K562 (cell line): ENCODE data around the gene POLD1. TPM values are rescaled to one million over a fixed set of nuclear protein-coding genes. Genes with fewer than 3 reads are reported as not detected.
A peak's percentile ranks its signal among the peaks of the same experiment; 100 is the strongest.

ENCODE experiments used
- CREM ChIP-seq: IDR thresholded peaks from 2 replicates; pipeline ENCODE4 v1.6.1; 2014; ENCODE audit warnings: antibody characterized with exemption, low read depth
- EHMT2 ChIP-seq: fragments of 450-650 bp; IDR thresholded peaks from 2 replicates; pipeline ENCODE4 v1.6.1; 2018; ENCODE audit warnings: antibody characterized with exemption
- PBX2 ChIP-seq, 2 experiments: IDR thresholded peaks in 1 of 2; conservative IDR thresholded peaks in 1 of 2; 2 replicates each; pipeline ENCODE4 v1.6.1; 2016; ENCODE audit warnings: low read depth in 2 of 2, mild to moderate bottlenecking in 1 of 2, missing compliant biosample characterization in 1 of 2, missing genetic modification characterization in 1 of 2, moderate library complexity in 1 of 2
- PURB ChIP-seq: sonication (generic); formaldehyde crosslinking; IDR thresholded peaks from 2 replicates; pipeline ENCODE4 v1.9.0; 2021; ENCODE audit warnings: low read depth, mild to moderate bottlenecking, missing genetic modification reagents
- ZNF445 ChIP-seq: fragments of 250-450 bp; sonication (Bioruptor Pico); IDR thresholded peaks from 2 replicates; pipeline ENCODE4 v1.4.0; 2020; ENCODE audit warnings: low read depth, mild to moderate bottlenecking, moderate library complexity
- polyA plus RNA-seq, 8 experiments: library from polyadenylated mRNA; depleted of rRNA in 4 of 8; stranded (reverse) in 5 of 8; unstranded in 3 of 8; fragments of >200 nt; fragmentation: Nextera tagmentation in 2 of 8; fragmentation: Illumina TruSeq in 1 of 8; extraction: Ambion mirVana in 2 of 8; extraction: Trizol in 1 of 8; gene quantifications; 2 replicates each; pipeline versions ENCODE4 v1.2.1 to v1.2.3, GENCODE V29; 2011 to 2014; ENCODE audit warnings: inconsistent platforms in 1 of 8, missing spikeins in 1 of 8
- total RNA-seq, 7 experiments: library from RNA; depleted of rRNA in 6 of 7; stranded (reverse); fragments of >200 nt in 6 of 7; fragmentation: Illumina TruSeq in 2 of 7; extraction: Trizol in 2 of 7; gene quantifications; 2 replicates each; pipeline versions ENCODE4 v1.2.1 to v1.2.3, GENCODE V29; 2011 to 2021; ENCODE audit warnings: low replicate concordance in 1 of 7
- TF ChIP-seq, protein P1 (sequence below): fragments of 450-650 bp; IDR thresholded peaks from 2 replicates; pipeline ENCODE4 v1.6.1; 2016; ENCODE audit warnings: mild to moderate bottlenecking, moderate library complexity
- TF ChIP-seq, protein P2 (sequence below): fragments of 200-800 bp; sonication (Bioruptor generic); IDR thresholded peaks from 2 replicates; pipeline ENCODE4 v1.6.1; 2017; ENCODE audit warnings: missing genetic modification characterization, missing compliant biosample characterization

The POLD1 gene
- total and polyA plus RNA-seq, 9 of the 15 experiments (the other 6 are each of a cell fraction or from before 2014, with no cell fraction given): 1.3 to 312 (median 47.8) TPM

GRCh38 chr19:50362656-50363424, 21.3 kb upstream of the POLD1 start (continued):
- TF ChIP-seq, protein P1, sequence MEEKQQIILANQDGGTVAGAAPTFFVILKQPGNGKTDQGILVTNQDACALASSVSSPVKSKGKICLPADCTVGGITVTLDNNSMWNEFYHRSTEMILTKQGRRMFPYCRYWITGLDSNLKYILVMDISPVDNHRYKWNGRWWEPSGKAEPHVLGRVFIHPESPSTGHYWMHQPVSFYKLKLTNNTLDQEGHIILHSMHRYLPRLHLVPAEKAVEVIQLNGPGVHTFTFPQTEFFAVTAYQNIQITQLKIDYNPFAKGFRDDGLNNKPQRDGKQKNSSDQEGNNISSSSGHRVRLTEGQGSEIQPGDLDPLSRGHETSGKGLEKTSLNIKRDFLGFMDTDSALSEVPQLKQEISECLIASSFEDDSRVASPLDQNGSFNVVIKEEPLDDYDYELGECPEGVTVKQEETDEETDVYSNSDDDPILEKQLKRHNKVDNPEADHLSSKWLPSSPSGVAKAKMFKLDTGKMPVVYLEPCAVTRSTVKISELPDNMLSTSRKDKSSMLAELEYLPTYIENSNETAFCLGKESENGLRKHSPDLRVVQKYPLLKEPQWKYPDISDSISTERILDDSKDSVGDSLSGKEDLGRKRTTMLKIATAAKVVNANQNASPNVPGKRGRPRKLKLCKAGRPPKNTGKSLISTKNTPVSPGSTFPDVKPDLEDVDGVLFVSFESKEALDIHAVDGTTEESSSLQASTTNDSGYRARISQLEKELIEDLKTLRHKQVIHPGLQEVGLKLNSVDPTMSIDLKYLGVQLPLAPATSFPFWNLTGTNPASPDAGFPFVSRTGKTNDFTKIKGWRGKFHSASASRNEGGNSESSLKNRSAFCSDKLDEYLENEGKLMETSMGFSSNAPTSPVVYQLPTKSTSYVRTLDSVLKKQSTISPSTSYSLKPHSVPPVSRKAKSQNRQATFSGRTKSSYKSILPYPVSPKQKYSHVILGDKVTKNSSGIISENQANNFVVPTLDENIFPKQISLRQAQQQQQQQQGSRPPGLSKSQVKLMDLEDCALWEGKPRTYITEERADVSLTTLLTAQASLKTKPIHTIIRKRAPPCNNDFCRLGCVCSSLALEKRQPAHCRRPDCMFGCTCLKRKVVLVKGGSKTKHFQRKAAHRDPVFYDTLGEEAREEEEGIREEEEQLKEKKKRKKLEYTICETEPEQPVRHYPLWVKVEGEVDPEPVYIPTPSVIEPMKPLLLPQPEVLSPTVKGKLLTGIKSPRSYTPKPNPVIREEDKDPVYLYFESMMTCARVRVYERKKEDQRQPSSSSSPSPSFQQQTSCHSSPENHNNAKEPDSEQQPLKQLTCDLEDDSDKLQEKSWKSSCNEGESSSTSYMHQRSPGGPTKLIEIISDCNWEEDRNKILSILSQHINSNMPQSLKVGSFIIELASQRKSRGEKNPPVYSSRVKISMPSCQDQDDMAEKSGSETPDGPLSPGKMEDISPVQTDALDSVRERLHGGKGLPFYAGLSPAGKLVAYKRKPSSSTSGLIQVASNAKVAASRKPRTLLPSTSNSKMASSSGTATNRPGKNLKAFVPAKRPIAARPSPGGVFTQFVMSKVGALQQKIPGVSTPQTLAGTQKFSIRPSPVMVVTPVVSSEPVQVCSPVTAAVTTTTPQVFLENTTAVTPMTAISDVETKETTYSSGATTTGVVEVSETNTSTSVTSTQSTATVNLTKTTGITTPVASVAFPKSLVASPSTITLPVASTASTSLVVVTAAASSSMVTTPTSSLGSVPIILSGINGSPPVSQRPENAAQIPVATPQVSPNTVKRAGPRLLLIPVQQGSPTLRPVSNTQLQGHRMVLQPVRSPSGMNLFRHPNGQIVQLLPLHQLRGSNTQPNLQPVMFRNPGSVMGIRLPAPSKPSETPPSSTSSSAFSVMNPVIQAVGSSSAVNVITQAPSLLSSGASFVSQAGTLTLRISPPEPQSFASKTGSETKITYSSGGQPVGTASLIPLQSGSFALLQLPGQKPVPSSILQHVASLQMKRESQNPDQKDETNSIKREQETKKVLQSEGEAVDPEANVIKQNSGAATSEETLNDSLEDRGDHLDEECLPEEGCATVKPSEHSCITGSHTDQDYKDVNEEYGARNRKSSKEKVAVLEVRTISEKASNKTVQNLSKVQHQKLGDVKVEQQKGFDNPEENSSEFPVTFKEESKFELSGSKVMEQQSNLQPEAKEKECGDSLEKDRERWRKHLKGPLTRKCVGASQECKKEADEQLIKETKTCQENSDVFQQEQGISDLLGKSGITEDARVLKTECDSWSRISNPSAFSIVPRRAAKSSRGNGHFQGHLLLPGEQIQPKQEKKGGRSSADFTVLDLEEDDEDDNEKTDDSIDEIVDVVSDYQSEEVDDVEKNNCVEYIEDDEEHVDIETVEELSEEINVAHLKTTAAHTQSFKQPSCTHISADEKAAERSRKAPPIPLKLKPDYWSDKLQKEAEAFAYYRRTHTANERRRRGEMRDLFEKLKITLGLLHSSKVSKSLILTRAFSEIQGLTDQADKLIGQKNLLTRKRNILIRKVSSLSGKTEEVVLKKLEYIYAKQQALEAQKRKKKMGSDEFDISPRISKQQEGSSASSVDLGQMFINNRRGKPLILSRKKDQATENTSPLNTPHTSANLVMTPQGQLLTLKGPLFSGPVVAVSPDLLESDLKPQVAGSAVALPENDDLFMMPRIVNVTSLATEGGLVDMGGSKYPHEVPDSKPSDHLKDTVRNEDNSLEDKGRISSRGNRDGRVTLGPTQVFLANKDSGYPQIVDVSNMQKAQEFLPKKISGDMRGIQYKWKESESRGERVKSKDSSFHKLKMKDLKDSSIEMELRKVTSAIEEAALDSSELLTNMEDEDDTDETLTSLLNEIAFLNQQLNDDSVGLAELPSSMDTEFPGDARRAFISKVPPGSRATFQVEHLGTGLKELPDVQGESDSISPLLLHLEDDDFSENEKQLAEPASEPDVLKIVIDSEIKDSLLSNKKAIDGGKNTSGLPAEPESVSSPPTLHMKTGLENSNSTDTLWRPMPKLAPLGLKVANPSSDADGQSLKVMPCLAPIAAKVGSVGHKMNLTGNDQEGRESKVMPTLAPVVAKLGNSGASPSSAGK: peak; percentile 83
- TF ChIP-seq EHMT2 (0 out of 2 replicates have a peak, but pooled peaks have one; percentile 31), PBX2 (CRISPR knock-in tag; IDR thresholded peaks at IDR 0.05; ENCODE audit: low read depth) (no peak), PBX2 (tag; conservative IDR thresholded peaks at IDR 0.05; ENCODE audit: low read depth) (0 out of 2 replicates have a peak, but pooled peaks have one; percentile 11), ZNF445 (no peak), CREM (peak; percentile 44; the same call in 1 of the 2 replicates), PURB (CRISPR knock-in tag) (no peak)
- TF ChIP-seq, protein P2, sequence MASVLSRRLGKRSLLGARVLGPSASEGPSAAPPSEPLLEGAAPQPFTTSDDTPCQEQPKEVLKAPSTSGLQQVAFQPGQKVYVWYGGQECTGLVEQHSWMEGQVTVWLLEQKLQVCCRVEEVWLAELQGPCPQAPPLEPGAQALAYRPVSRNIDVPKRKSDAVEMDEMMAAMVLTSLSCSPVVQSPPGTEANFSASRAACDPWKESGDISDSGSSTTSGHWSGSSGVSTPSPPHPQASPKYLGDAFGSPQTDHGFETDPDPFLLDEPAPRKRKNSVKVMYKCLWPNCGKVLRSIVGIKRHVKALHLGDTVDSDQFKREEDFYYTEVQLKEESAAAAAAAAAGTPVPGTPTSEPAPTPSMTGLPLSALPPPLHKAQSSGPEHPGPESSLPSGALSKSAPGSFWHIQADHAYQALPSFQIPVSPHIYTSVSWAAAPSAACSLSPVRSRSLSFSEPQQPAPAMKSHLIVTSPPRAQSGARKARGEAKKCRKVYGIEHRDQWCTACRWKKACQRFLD (CRISPR knock-in tag): peak; percentile 53
